Measurements from ENCODE around the gene TAMALIN. TPM values are rescaled to one million over a fixed set of nuclear protein-coding genes. Genes with fewer than 3 reads are reported as not detected.

The TAMALIN gene
- polyA plus RNA-seq, 1 experiment, result 7.2 TPM

DNA sequence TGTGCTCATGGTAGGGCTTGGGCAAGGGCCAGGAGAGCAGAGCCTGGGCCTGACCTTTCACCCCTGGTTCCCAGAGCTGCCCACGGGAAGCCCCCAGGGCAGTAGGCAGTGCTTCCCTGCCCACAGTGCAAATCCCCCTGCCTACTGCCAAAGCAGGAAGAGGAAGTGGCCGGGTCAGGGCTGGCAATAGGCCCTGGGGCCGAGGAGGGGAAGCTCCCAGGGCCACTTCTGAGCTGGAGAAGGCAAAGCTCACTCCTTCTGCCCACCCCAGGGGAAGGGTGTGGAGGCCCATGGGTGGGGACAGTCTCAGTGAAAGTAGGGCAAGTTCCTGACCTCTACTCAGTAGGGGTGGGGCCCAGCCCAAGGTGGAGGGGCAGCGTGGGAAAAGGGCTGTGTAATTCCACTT, 39.1 kb downstream of the TAMALIN start:
- DNase-seq (ENCODE audit: low read depth, low spot score), result no peak
- POLR2A ChIA-PET, result no interaction called here
- Histone ChIP-seq H3K9me3 (ENCODE audit: control insufficient read depth, insufficient read depth, low read length) (no peaks in the 10 kb centered on the region), H3K27me3 (ENCODE audit: control insufficient read depth, insufficient read depth, low read length) (no peaks in the 10 kb centered on the region), H3K4me3 (ENCODE audit: low read depth, low read length) (no peak overlapping the region), H3K27ac (ENCODE audit: low read depth, low read length) (no peak overlapping the region)
- TF ChIP-seq, protein P1, sequence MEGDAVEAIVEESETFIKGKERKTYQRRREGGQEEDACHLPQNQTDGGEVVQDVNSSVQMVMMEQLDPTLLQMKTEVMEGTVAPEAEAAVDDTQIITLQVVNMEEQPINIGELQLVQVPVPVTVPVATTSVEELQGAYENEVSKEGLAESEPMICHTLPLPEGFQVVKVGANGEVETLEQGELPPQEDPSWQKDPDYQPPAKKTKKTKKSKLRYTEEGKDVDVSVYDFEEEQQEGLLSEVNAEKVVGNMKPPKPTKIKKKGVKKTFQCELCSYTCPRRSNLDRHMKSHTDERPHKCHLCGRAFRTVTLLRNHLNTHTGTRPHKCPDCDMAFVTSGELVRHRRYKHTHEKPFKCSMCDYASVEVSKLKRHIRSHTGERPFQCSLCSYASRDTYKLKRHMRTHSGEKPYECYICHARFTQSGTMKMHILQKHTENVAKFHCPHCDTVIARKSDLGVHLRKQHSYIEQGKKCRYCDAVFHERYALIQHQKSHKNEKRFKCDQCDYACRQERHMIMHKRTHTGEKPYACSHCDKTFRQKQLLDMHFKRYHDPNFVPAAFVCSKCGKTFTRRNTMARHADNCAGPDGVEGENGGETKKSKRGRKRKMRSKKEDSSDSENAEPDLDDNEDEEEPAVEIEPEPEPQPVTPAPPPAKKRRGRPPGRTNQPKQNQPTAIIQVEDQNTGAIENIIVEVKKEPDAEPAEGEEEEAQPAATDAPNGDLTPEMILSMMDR (IDR thresholded peaks at IDR 0.05; ENCODE audit: low read depth, low read length), result no peak
- CTCF ChIA-PET, result interaction anchor here (0.7 to 3.4 kb wide), 2 partner anchors 20 to 42 kb away, joined by 3 to 24 read pairs; no protein-coding TSS in a partner anchor

DNA sequence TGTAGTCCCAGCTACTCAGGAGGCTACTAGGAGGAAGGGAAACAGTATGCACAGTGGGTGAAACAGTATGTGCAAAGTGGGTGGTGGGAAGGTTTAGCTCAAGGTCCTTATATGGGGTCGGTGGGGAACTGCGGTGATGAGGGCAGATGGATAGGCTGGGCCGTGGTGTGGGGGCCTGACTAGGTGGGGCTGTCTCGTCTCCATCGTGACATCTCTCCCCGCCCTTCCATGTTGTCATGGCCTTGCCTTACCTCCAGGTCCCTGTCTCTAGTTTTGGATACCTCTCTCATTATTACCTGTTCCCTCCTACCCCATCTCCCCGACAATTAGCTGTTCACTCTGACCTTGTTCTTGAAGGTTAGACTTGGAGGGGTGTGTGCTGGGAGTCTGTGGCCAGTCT, 40.1 kb downstream of the TAMALIN start:
- Histone ChIP-seq H3K4me3 (ENCODE audit: low read depth, low read length) (no peak overlapping the region), H3K9me3 (ENCODE audit: control insufficient read depth, insufficient read depth, low read length) (no peaks in the 10 kb centered on the region), H3K27me3 (ENCODE audit: control insufficient read depth, insufficient read depth, low read length) (no peaks in the 10 kb centered on the region), H3K27ac (ENCODE audit: low read depth, low read length) (no peak overlapping the region)
- TF ChIP-seq, protein P1 (IDR thresholded peaks at IDR 0.05; ENCODE audit: low read depth, low read length), result no peak
- ChIA-PET CTCF (interaction anchor here (2.8 kb wide), 1 partner anchor 21 kb away, joined by 19 read pairs; no protein-coding TSS in a partner anchor), POLR2A (no interaction called here)
- no peak for DNase-seq (ENCODE audit: low read depth, low spot score)

DNA sequence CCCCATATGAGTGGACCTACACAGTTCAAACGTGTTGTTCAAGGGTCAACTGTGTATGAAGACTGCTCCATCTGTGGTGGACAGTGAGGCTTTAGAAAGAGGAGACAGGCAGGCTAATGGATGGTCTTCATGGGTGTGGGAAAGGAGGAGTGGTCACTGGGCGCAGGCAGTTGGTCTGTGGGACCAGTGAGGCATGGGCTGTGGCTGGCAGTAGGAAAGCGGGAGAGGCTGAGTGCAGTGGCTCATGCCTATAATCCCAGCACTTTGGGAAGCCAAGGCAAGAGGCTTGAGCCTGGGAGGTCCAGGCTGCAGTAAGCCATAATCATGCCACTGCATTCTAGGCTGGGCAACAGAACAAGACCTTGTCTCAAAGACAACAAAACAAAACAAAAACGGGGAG, 42.5 kb downstream of the TAMALIN start:
- CTCF ChIA-PET, result interaction anchor here (0.6 to 2.8 kb wide), 2 partner anchors 24 to 34 kb away, joined by 3 to 19 read pairs; no protein-coding TSS in a partner anchor
- no peaks in the 10 kb centered on the region for H3K27me3 ChIP-seq (ENCODE audit: control insufficient read depth, insufficient read depth, low read length)
- POLR2A ChIA-PET, result interaction anchor here (0.6 kb wide), 1 partner anchor 16 kb away, joined by 4 read pairs; no protein-coding TSS in a partner anchor
- TF ChIP-seq, protein P1 (IDR thresholded peaks at IDR 0.05; ENCODE audit: low read depth, low read length), result no peak
- no peak overlapping the region for H3K4me3 ChIP-seq (ENCODE audit: low read depth, low read length)
- no peak for DNase-seq (ENCODE audit: low read depth, low spot score)
- no peak overlapping the region for H3K27ac ChIP-seq (ENCODE audit: low read depth, low read length)
- H3K9me3 ChIP-seq (ENCODE audit: control insufficient read depth, insufficient read depth, low read length), result no peaks in the 10 kb centered on the region

DNA sequence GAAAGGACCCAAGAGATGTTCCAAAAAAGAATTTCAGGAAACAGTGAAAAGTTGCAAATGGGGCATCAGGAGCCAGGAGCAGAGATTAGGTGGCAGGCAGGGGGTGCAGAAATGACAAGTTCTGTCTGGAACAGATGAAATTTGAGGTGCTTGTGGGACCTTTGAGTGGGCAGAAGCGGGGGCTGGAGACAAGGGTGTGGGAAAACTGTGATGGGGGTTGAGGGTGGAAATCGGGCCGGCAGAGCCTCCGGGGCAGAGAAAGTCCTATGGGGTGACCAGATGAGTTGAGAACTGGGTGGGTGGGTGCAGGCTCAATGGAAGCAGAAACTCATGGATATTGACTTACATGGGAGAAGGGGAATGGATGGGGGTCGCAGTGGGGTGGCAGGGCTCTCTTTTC, 42.9 kb downstream of the TAMALIN start:
- H3K9me3 ChIP-seq (ENCODE audit: control insufficient read depth, insufficient read depth, low read length), result no peaks in the 10 kb centered on the region
- no peak overlapping the region for H3K4me3 ChIP-seq (ENCODE audit: low read depth, low read length)
- no peak overlapping the region for H3K27ac ChIP-seq (ENCODE audit: low read depth, low read length)
- DNase-seq (ENCODE audit: low read depth, low spot score), result no peak
- H3K27me3 ChIP-seq (ENCODE audit: control insufficient read depth, insufficient read depth, low read length), result no peaks in the 10 kb centered on the region
- ChIA-PET CTCF (interaction anchor here (2.6 kb wide), 1 partner anchor 25 kb away, joined by 21 read pairs; no protein-coding TSS in a partner anchor), POLR2A (interaction anchor here (2.7 kb wide), 1 partner anchor 16 kb away, joined by 30 read pairs; no protein-coding TSS in a partner anchor)
- TF ChIP-seq, protein P1 (IDR thresholded peaks at IDR 0.05; ENCODE audit: low read depth, low read length), result no peak

DNA sequence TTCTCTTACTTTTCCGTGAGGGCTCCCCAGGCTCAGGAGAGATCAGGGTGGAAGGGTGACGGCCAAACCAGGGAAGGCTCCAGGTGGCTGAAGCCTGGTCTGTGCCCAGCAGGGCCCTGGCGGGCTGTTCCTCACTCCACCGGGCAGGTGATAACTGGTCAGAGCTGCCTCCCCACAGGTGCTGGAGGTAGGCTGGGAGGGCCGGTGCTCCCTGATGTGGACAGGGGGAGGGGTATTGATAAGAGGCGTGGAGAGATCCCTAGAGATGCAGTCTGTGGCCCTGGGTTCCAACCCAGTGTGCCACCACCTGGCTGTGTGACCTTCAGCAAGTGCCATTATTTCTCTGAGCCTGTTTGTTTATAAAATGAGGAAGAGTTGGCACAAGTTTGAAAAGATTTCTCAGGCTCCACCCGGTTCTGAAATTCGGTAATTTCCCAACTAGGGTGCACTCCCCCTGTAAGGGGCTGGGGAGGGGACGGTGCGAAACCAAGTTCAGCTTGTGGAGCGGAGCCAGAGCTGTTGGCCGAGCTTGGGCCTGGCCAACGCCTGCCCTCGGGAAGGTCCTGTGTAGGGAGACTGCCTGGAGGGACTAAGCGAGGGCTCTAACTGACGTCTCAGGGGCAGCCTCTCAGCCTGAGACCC, 43.5 kb downstream of the TAMALIN start:
- POLR2A ChIA-PET, result interaction anchor here (0.9 to 2.7 kb wide), 7 partner anchors 11 to 43 kb away, joined by 3 to 30 read pairs (median 9); partner anchors contain the start of gene TAMALIN

More for the DNA sequence above, 43.5 kb downstream of the TAMALIN start:
- Histone ChIP-seq H3K4me3 (ENCODE audit: low read depth, low read length) (peak overlapping the region; percentile 69), H3K27ac (ENCODE audit: low read depth, low read length) (peak overlapping the region; percentile 98), H3K9me3 (ENCODE audit: control insufficient read depth, insufficient read depth, low read length) (no peaks in the 10 kb centered on the region), H3K27me3 (ENCODE audit: control insufficient read depth, insufficient read depth, low read length) (no peaks in the 10 kb centered on the region)
- CTCF ChIA-PET, result interaction anchor here (0.7 to 2.6 kb wide), 4 partner anchors 24 to 44 kb away, joined by 4 to 21 read pairs (median 4); no protein-coding TSS in a partner anchor
- TF ChIP-seq, protein P1 (IDR thresholded peaks at IDR 0.05; ENCODE audit: low read depth, low read length), result no peak
- DNase-seq (ENCODE audit: low read depth, low spot score), result no peak

All from AG04450 (cell line).